Measurements from ENCODE around the gene ERN2. TPM values are rescaled to one million over a fixed set of nuclear protein-coding genes. Genes with fewer than 3 reads are reported as not detected.
A peak's percentile ranks its signal among the peaks of the same experiment; 100 is the strongest.

Gene ERN2
- total and polyA plus RNA-seq, 11 donors: 0.07 TPM; not detected in 10

GRCh38 chr16:23650674-23651416 lies 62.2 kb downstream of the ERN2 start:
- no peak for DNase-seq
- no peaks in the 10 kb centered on the region for H3K9me3 ChIP-seq
- no peak overlapping the region for H3K4me3 ChIP-seq
- peaks cover 0 to 4% (median 0%) of the 10 kb centered on the region in 12 donors for H3K4me1 ChIP-seq
- intact Hi-C loops (cut with DNase I): no loop called here
- WGBS, 4 donors: 85 to 94% (median 90%) methylated on average over 4 of the region's 4 CpGs
- TF ChIP-seq CTCF (IDR thresholded peaks at IDR 0.05) (no peak), POLR2A (IDR thresholded peaks at IDR 0.05) (no peak)
- H3K27me3 ChIP-seq: no peaks in the 10 kb centered on the region
- peaks cover 0 to 90% (median 65%) of the 10 kb centered on the region in 9 donors for H3K36me3 ChIP-seq
- no peak for ATAC-seq
- no peak overlapping the region for H3K27ac ChIP-seq

GRCh38 chr16:23642246-23642774 lies 70.7 kb downstream of the ERN2 start:
- intact Hi-C loops (cut with DNase I): loop anchor here in 1 of 10 donors (5.0 kb wide), 1 partner anchor 85 kb away; the partner anchor contains the start of genes EARS2 and UBFD1
- Histone ChIP-seq H3K4me1 (peaks cover 0 to 31% (median 20%) of the 10 kb centered on the region in 12 donors), H3K36me3 (peaks cover 0 to 55% (median 48%) of the 10 kb centered on the region in 9 donors), H3K27me3 (no peaks in the 10 kb centered on the region), H3K4me3 (peak overlapping the region; percentile 67 to 99 (median 88)), H3K9me3 (no peaks in the 10 kb centered on the region), H3K27ac (peak overlapping the region in 2 of 12 donors; percentile 82 to 84)
- ATAC-seq (no peak), DNase-seq (no peak)
- TF ChIP-seq POLR2A (IDR thresholded peaks at IDR 0.05): no peak
- WGBS, 4 donors: 71 to 79% (median 75%) methylated on average over 14 of the region's 14 CpGs

GRCh38 chr16:23640931-23641765 lies 71.9 kb downstream of the ERN2 start, which contains the start of the genes DCTN5 and PALB2:
TSS of gene DCTN5 (plus strand) at chr16:23641466. CDS start at chr16:23641543, 77 bp downstream.
TSS of gene PALB2 (minus strand) at chr16:23641310. CDS start at chr16:23641157, 153 bp downstream.
- DNase-seq (peak; percentile 93 to 96 (median 96)), ATAC-seq (peak; percentile 99 to 100 (median 100))
- TF ChIP-seq POLR2A (IDR thresholded peaks at IDR 0.05) (peak in 1 of 2 donors; percentile 70), CTCF (IDR thresholded peaks at IDR 0.05) (peak in 1 of 12 donors; percentile 12)
- WGBS, 4 donors: 0% methylated on average over 32 to 64 of the region's 64 CpGs
- no peaks in the 10 kb centered on the region for H3K27me3 ChIP-seq
- H3K36me3 ChIP-seq: peaks cover 0 to 58% (median 51%) of the 10 kb centered on the region in 9 donors
- peak within 1 kb of the TSS; percentile 67 to 99 (median 88) for H3K4me3 ChIP-seq
- H3K4me1 ChIP-seq: peaks cover 0 to 31% (median 20%) of the 10 kb centered on the region in 12 donors
- H3K9me3 ChIP-seq: no peaks in the 10 kb centered on the region
- peak within 1 kb of the TSS; percentile 64 to 89 (median 83) for H3K27ac ChIP-seq
- intact Hi-C loops (cut with DNase I): loop anchor here in 2 of 10 donors (2.0 to 5.0 kb wide), 2 partner anchors 44 to 84 kb away; partner anchors contain the start of genes EARS2 (in 1 of the 2), NDUFAB1 (in 1 of the 2) and UBFD1 (in 1 of the 2)

GRCh38 chr16:23640615-23640930 lies 72.4 kb downstream of the ERN2 start:
- peak in 1 of 4 donors; percentile 2 for ATAC-seq
- H3K9me3 ChIP-seq: no peaks in the 10 kb centered on the region
- TF ChIP-seq CTCF (IDR thresholded peaks at IDR 0.05) (no peak), POLR2A (IDR thresholded peaks at IDR 0.05) (no peak)
- H3K4me3 ChIP-seq: peak overlapping the region; percentile 67 to 99 (median 88)
- H3K4me1 ChIP-seq: peaks cover 0 to 28% (median 19%) of the 10 kb centered on the region in 12 donors
- H3K27me3 ChIP-seq: no peaks in the 10 kb centered on the region
- intact Hi-C loops (cut with DNase I): loop anchor here in 2 of 10 donors (2.0 to 5.0 kb wide), 2 partner anchors 44 to 83 kb away; partner anchors contain the start of genes EARS2 (in 1 of the 2), NDUFAB1 (in 1 of the 2) and UBFD1 (in 1 of the 2)
- peak overlapping the region in 10 of 12 donors; percentile 50 to 87 (median 83) for H3K27ac ChIP-seq
- no peak for DNase-seq
- 1 to 2% (median 1%) methylated on average over 8 of the region's 8 CpGs for WGBS, 4 donors
- peaks cover 0 to 58% (median 51%) of the 10 kb centered on the region in 9 donors for H3K36me3 ChIP-seq

Measured in heart left ventricle (tissue), 16 donors.